Measurements from ENCODE around the gene ZNF728.
"Not testable (repeated sequence)": the region's sequence is repeated elsewhere in the genome, so short reads cannot be mapped to it uniquely, and the experiment has no call there.

ZNF728 gene

DNA sequence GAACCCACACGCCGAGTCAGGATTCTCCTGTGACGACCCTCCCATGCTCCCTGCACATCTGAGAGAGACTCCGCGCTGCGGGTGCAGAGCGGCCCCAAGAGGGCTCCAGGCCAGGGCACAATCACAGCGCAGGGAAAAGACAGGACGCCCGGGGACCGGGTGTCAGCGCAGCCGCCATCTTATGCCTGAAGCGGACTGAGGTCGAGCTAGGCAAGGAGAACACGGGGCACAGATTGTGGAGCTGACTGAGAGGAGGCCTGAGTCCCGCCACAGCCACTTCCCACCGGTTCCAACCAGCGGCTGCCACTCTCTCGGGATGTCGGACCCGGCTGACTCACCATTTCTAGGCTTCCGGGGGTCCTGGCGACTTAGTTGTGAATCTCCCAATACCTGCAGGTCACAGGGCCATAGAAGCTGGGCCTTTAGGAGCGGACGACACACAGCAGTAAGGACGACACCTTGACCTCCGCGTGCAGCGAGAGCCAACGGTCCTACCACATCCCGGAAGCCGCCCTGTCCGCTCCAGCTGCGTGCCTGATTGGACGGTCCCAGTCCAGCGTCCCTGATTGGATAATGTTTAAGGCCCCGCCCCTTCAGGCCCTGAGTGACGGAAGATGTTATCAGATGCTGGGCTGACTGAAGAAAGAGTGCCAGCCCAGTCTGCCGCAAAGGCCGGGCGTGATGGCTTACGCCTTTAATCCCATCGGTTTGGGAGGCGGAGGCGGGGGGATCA, at the start of gene ZNF728:
Gene ZNF728 (minus strand): TSS at position 487 of the 733 bp plus-strand sequence. CDS start 146 bp downstream, at position 341.
- no peak for DNase-seq

DNA sequence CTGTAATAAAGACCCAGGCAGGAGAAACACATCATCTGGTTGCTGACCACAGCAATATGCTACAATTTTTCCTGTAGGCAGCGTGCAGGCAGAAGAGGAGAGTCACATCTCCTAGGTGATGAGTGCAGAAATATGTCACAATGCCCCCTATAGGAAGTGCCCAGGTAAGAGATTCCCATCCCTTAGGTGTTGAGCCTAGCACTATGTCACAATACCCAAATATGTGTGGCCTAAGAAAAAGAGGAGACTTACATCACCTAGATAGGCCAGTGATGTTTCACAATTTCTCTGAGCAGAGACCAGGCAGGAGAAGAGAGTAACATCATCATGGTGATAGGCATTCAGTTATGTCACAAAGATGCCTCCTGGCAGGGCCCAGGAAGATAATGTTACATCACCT, 49.4 kb upstream of the ZNF728 start:
- DNase-seq, result no peak

DNA sequence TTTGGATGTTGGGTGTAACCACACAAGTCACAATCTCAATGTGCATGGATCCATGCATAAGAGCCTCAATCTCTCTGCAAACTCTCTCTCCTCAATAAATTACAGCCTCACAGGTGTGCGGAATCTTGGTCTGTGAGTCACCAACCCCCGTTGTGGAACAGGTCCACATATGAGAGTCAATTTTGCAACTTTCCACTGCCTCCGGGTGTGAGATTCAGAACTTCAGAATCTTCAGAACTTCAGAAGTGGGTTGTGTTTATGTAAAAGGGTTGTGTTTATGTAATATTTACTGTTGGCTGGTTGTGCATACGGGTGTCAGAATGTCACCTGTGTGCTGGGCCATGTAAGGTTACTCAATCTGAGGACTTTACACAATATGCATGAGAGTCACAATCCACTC, 46.3 kb upstream of the ZNF728 start:
- no peak for DNase-seq

DNA sequence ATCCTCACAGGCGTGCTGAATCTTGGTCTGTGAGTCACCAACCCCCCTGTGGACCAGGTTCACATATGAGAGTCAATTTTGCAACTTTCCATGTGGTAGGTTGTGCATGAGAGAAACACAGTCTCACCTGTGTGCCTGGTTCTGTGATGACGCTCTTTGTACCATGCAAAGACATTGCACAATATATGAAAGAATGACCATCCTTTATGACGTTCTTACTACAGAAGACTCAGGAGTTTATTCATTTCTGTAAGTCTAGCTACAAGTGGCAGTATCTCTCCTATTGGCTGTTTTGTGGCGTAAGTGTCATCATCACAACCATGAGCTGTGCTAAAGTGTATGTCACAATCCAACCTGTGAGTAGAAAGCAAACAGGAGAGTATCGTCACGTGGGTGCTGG, 43.8 kb upstream of the ZNF728 start:
- no peak for DNase-seq

DNA sequence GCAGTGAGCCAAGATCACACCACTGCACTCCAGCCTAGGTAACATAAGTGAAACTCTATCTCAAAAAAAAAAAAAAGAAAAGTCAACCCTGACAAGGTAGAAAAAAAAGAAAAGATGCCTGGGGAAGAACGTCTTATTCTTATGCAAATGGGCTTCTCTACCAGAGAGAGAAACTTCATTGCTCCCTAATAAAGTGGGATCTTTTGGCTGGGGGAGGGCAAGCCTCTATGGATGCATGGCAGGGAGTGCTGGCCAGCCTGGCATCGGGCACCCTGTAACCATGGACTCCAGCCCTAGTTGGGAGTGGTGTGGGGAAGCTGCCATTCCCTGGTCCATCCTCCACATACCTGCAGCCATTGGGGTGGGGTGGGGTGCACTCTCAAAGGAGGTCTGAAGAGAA, 30.7 kb upstream of the ZNF728 start:
- DNase-seq, result no peak

DNA sequence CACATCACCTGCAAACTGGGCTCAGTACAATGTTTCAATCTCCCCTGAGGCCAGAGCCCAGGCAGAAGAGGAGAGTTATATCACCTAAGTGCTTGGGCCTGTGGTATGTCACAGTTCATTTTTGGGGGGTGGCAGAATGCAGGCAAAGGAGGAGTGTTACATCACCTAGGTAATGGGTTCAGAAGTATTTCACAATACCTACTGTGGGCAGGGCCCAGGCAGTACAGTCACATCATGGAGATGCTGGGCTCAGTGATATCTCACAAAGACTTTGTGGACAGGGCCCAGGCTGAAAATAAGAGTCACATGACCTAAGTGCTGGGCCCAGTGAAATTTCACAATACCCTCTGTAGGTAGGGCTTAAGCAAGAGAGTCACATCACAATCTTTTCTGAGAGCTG, 12.7 kb upstream of the ZNF728 start:
- DNase-seq, result no peak

DNA sequence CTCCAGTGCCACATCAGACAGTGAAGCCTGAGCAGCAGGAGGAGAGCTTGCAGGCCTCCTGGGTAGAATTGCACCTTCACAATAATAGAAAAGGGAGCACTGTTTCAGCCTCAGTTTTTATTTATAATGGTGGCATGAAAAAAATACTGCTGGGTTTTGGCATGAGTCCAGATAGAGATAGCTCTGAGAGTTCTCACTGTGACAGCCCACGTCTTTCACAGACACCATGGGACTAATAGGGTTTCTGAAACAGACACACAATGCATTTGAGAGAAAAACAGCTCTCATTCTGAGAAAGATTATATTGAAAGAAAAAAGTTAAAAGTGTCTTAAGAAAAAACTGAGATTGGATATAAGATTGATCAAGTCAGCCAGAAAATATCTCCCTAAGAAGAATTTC, 8.0 kb downstream of the ZNF728 start:
- DNase-seq, result not testable (repeated sequence)

DNA sequence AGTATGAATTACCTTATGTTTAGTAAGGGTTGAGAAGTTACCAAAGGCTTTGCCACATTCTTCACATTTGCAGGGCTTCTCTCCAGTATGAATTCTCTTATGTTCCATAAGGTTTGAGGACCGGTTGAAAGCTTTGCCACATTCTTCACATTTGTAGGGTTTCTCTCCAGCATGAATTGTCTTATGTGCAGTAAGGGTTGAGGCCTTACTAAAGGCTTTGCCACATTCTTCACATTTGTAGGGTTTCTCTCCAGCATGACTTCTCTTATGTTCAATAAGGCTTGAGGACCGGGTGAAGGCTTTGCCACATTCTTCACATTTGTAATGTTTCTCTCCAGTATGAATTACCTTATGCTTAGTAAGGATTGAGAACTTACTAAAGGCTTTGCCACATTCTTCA, 26.7 kb downstream of the ZNF728 start:
- no peak for DNase-seq

DNA sequence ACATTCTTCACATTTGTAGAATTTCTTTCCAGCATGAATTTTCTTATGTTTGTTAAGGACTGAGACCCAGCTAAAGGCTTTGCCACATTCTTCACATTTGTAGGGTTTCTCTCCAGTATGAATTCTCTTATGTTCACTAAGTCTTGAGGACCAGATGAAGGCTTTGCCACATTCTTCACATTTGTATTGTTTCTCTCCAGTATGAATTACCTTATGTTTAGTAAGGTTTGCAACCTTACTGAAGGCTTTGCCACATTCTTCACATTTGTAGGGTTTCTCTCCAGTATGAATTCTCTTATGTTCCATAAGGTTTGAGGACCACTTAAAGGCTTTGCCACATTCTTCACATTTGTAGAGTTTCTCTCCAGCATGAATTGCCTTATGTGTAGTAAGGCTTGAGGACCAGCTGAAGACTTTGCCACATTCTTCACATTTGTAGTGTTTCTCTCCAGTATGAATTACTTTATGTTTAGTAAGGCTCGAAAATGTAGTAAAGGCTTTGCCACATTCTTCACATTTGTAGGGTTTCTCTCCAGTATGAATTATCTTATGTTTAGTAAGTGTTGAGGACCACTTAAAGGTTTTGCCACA, 27.3 kb downstream of the ZNF728 start:
- DNase-seq, result not testable (repeated sequence)

DNA sequence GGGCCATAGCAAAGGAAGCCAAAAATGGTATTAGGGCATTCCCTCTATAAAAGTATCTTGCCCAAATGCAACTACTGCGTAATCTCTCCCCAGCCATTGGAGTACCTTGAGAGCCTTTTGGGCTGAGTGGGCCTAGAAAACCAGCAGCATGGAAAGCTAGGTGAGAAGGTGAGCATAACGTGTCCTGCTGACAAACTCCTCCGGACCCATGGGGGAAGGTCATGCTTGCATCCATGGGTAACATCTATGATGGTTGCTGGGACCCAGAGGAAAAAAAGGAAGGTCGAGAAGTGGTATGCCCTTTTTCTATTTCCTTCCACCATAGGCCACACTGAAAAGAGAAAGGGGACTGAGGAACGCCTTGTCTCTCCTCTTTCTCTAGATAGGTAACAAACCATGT, 57.4 kb downstream of the ZNF728 start:
- DNase-seq, result no peak

DNA sequence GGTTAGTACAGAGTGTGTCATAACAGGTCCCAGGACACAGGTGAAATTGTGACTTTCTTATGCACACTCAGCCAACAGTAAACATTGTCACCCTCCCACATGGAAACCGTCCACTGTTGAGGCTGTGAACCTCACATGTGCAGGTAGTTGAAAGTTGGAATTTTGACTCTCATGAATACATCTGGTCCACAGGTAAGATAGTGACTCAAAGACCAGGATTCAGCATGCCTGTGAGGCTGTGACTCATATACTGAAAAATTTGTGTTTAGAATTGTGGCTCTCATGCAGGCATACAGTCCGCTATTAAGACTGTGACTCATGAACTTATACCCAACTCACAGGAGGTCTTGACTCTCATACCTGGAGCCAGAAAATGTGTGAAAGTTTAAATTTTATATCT, 67.8 kb downstream of the ZNF728 start:
- no peak for DNase-seq

DNA sequence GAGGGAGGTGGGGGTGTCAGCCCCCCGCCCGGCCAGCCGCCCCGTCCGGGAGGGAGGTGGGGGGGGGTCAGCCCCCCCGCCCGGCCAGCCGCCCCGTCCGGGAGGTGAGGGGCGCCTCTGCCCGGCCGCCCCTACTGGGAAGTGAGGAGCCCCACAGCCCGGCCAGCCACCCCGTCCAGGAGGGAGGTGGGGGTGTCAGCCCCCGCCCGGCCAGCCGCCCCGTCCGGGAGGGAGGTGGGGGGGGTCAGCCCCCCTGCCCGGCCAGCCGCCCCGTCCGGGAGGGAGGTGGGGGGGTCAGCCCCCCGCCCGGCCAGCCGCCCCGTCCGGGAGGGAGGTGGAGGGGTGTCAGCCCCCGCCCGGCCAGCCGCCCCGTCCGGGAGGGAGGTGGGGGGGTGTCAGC, 75.4 kb downstream of the ZNF728 start:
- DNase-seq, result not testable (repeated sequence)

DNA sequence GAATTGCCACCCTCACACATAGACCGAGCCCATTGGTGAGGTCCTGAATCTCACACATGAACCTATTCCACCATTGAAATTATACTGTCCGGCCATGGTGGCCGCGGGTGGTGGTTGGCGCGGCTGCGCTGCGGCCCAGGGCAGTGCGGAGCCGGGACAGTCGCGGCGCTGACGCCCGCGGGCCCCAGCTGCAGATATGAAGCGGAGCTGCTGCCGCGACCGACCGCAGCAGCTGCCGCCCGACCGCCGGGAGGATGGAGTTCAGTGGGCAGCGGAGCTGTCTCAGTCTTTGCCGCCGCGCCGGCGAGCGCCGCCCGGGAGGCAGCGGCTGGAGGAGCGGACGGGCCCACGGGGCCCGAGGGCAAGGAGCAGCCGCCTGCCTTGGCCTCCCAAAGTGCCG, 77.8 kb downstream of the ZNF728 start:
- not testable (repeated sequence) for DNase-seq

Measured in stimulated activated CD4-positive, alpha-beta T cell treated with anti-CD3 and anti-CD28 coated beads, Interleukin-2, amount 100 ng/mL, for 48 hours (primary cell).